Loucy (cell line): ENCODE results near the gene PITX1.

ENCODE experiments used
- CTCF ChIP-seq: fragments of 200-600 bp; sonication (generic); conservative IDR thresholded peaks from 2 replicates; pipeline ENCODE4 v1.5.1; 2014; ENCODE audit warnings: mild to moderate bottlenecking, antibody characterized with exemption, low read length
- EZH2phosphoT487 ChIP-seq: fragments of 200-600 bp; IDR thresholded peaks from 2 replicates; pipeline ENCODE4 v1.6.1; 2018; ENCODE audit warnings: antibody characterized with exemption, mild to moderate bottlenecking, moderate library complexity, borderline replicate concordance

- TF ChIP-seq CTCF, result no peak
- no peak for TF ChIP-seq EZH2phosphoT487
These were observed 21.9 kb downstream of the PITX1 start for GRCh38 chr5:135012033-135012588.
